Lung microvascular endothelial cell (primary cell): ENCODE measurements around the gene OXTR. TPM values are rescaled to one million over a fixed set of nuclear protein-coding genes. Genes with fewer than 3 reads are reported as not detected.

Source experiments
- DNase-seq, 2 donors: peaks; one replicate each; pipeline versions ENCODE4 v3.0.0 to v3.0.0-alpha.2; 2010; ENCODE audit warnings: low read depth in 2 of 2
- total RNA-seq: library from RNA; depleted of rRNA; stranded (reverse); fragments of >200 nt; gene quantifications from 2 replicates; pipeline ENCODE4 v1.2.1, GENCODE V29; 2014

The OXTR gene
- total RNA-seq, 1 donor from 2014 or later = 2.8 TPM

GRCh38 chr3:8767667-8768363, 1.6 kb downstream of the OXTR start:
- DNase-seq = peak; percentile 19 to 46

- DNase-seq = no peak
Observed at GRCh38 chr3:8767256-8767666, 2.2 kb downstream of the OXTR start.

- DNase-seq = no peak
Observed at GRCh38 chr3:8766148-8766547, 3.3 kb downstream of the OXTR start.

- no peak for DNase-seq
Observed at GRCh38 chr3:8765528-8765927, 3.9 kb downstream of the OXTR start.

- DNase-seq = no peak
Observed at GRCh38 chr3:8764528-8764927, 4.9 kb downstream of the OXTR start.

GRCh38 chr3:8762607-8763377, 6.6 kb downstream of the OXTR start:
- DNase-seq = no peak

- DNase-seq = no peak
Observed at GRCh38 chr3:8761866-8762265, 7.5 kb downstream of the OXTR start.

- DNase-seq = no peak
Observed at GRCh38 chr3:8760506-8760905, 8.9 kb downstream of the OXTR start.

GRCh38 chr3:8760091-8760490, 9.3 kb downstream of the OXTR start:
- DNase-seq = no peak

- DNase-seq = no peak
Observed at GRCh38 chr3:8759038-8759707, 10.2 kb downstream of the OXTR start.

- no peak for DNase-seq
Observed at GRCh38 chr3:8757551-8758518, 11.6 kb downstream of the OXTR start.

- DNase-seq = no peak
Observed at GRCh38 chr3:8756671-8757070, 12.7 kb downstream of the OXTR start.

- DNase-seq = peak in 1 of 2 donors; percentile 24
Observed at GRCh38 chr3:8755564-8756237, 13.7 kb downstream of the OXTR start.

GRCh38 chr3:8755097-8755496, 14.3 kb downstream of the OXTR start:
- DNase-seq = no peak

- DNase-seq = no peak
Observed at GRCh38 chr3:8752832-8753231, 16.6 kb downstream of the OXTR start.

- no peak for DNase-seq
Observed at GRCh38 chr3:8749316-8749715, 20.1 kb downstream of the OXTR start.

- DNase-seq = no peak
Observed at GRCh38 chr3:8746780-8747345, 22.6 kb downstream of the OXTR start.

- no peak for DNase-seq
Observed at GRCh38 chr3:8745619-8746370, 23.6 kb downstream of the OXTR start.

- DNase-seq = no peak
Observed at GRCh38 chr3:8743911-8744310, 25.5 kb downstream of the OXTR start.
